ENCODE results near the gene PHLPP1. TPM values are rescaled to one million over a fixed set of nuclear protein-coding genes. Genes with fewer than 3 reads are reported as not detected.

PHLPP1 gene
- total and polyA plus RNA-seq, 2 of the 13 experiments (the other 11 are each of a cell fraction or from before 2014, with no cell fraction given), result 9.8 to 18.5 TPM

DNA sequence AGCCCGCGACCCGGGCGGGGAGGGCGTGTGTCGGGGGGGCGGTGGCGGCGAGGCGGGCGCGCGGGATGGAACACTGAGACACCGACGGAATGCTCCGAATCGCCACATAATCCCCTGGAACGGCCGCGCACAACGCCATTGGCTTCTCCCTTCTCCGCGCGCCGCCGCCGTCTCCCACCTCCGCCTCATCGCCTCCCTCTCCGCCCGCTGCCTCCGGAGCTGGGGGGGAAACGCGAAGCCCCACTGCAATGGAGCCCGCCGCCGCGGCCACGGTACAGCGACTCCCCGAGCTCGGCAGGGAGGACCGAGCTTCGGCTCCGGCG is at the start of gene PHLPP1 (continued):
- TF ChIP-seq ZBTB2 (CRISPR knock-in tag; IDR thresholded peaks at IDR 0.05; ENCODE audit: low read depth), result 0 out of 2 replicates have a peak, but pooled peaks have one; percentile 60
- TF ChIP-seq POLR2AphosphoS5 (IDR thresholded peaks at IDR 0.05; ENCODE audit: low read depth, low read length), result peak; percentile 53; the same call in 1 of the 2 replicates
- TF ChIP-seq ZNF101 (CRISPR knock-in tag; IDR thresholded peaks at IDR 0.05; ENCODE audit: borderline replicate concordance, low read depth), result no peak
- TF ChIP-seq E2F5 (CRISPR knock-in tag; conservative IDR thresholded peaks at IDR 0.05), result peak; percentile 9; the same call in 1 of the 2 replicates
- 0 out of 2 replicates have a peak, but pooled peaks have one; percentile 16 for TF ChIP-seq ZNF740 (CRISPR knock-in tag; IDR thresholded peaks at IDR 0.05)
- no peak for TF ChIP-seq TFDP2 (CRISPR knock-in tag; IDR thresholded peaks at IDR 0.05)
- TF ChIP-seq, protein P1, sequence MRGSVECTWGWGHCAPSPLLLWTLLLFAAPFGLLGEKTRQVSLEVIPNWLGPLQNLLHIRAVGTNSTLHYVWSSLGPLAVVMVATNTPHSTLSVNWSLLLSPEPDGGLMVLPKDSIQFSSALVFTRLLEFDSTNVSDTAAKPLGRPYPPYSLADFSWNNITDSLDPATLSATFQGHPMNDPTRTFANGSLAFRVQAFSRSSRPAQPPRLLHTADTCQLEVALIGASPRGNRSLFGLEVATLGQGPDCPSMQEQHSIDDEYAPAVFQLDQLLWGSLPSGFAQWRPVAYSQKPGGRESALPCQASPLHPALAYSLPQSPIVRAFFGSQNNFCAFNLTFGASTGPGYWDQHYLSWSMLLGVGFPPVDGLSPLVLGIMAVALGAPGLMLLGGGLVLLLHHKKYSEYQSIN (CRISPR knock-in tag; IDR thresholded peaks at IDR 0.05; ENCODE audit: borderline replicate concordance), result no peak
- TF ChIP-seq ASH2L (IDR thresholded peaks at IDR 0.05; ENCODE audit: insufficient read length, low read depth, low read length), result peak; percentile 40
- peak; percentile 28 for TF ChIP-seq POLR2G (IDR thresholded peaks at IDR 0.05; ENCODE audit: low read depth, low read length)
- TF ChIP-seq ZNF235 (CRISPR knock-in tag; IDR thresholded peaks at IDR 0.05; ENCODE audit: borderline replicate concordance), result no peak
- TF ChIP-seq, protein P2, sequence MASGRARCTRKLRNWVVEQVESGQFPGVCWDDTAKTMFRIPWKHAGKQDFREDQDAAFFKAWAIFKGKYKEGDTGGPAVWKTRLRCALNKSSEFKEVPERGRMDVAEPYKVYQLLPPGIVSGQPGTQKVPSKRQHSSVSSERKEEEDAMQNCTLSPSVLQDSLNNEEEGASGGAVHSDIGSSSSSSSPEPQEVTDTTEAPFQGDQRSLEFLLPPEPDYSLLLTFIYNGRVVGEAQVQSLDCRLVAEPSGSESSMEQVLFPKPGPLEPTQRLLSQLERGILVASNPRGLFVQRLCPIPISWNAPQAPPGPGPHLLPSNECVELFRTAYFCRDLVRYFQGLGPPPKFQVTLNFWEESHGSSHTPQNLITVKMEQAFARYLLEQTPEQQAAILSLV (CRISPR knock-in tag; IDR thresholded peaks at IDR 0.05; ENCODE audit: borderline replicate concordance), result 0 out of 2 replicates have a peak, but pooled peaks have one; percentile 11
- TF ChIP-seq HES4 (CRISPR knock-in tag; IDR thresholded peaks at IDR 0.05; ENCODE audit: borderline replicate concordance), result no peak
- TF ChIP-seq CENPBD1 (CRISPR knock-in tag; IDR thresholded peaks at IDR 0.05; ENCODE audit: borderline replicate concordance, low read depth), result no peak
- TF ChIP-seq NONO (IDR thresholded peaks at IDR 0.05), result no peak
- no peak for TF ChIP-seq NONO (CRISPR knock-in tag; conservative IDR thresholded peaks at IDR 0.05)
- peak; percentile 0; the same call in 1 of the 2 replicates for TF ChIP-seq MXD4 (CRISPR knock-in tag; IDR thresholded peaks at IDR 0.05)
- no peak for TF ChIP-seq MAZ (IDR thresholded peaks at IDR 0.05; ENCODE audit: borderline replicate concordance, low read depth, low read length)
- TF ChIP-seq MAZ (CRISPR knock-in tag; IDR thresholded peaks at IDR 0.05; ENCODE audit: low read depth), result peak; percentile 60; the same call in 1 of the 2 replicates
